NT2/D1 (cell line): ENCODE results near the gene MAS1.

Source experiments
- DNase-seq: peaks from one replicate; pipeline ENCODE4 v3.0.0-alpha.2; 2011; ENCODE audit warnings: low read depth, low spot score
- H3K27me3 ChIP-seq: 2 replicates; pipeline ENCODE4 v1.6.0; 2011; ENCODE audit warnings: mild to moderate bottlenecking; ENCODE audit not compliant: insufficient read length, insufficient read depth
- H3K36me3 ChIP-seq: 2 replicates; pipeline ENCODE4 v1.6.1; 2011; ENCODE audit warnings: mild to moderate bottlenecking, low read length, mixed read lengths; ENCODE audit not compliant: insufficient read depth, insufficient read length
- H3K4me1 ChIP-seq: 2 replicates; pipeline ENCODE4 v1.5.1; 2011; ENCODE audit not compliant: insufficient read depth, insufficient read length
- H3K4me3 ChIP-seq: 2 replicates; pipeline ENCODE4 v1.5.1; 2011; ENCODE audit warnings: low read depth; ENCODE audit not compliant: insufficient read length
- H3K9ac ChIP-seq: 2 replicates; pipeline ENCODE4 v1.6.0; 2011; ENCODE audit warnings: low read depth; ENCODE audit not compliant: insufficient read length
- H3K9me3 ChIP-seq: 2 replicates; pipeline ENCODE4 v1.5.1; 2011; ENCODE audit warnings: mild to moderate bottlenecking, low read length; ENCODE audit not compliant: insufficient read depth
- SUZ12 ChIP-seq: IDR thresholded peaks from 2 replicates; pipeline ENCODE4 v1.6.1; 2011; ENCODE audit not compliant: insufficient read length, insufficient read depth; ENCODE audit errors: extremely low read depth
- YY1 ChIP-seq: IDR thresholded peaks from 2 replicates; pipeline ENCODE4 v1.6.1; 2011; ENCODE audit not compliant: insufficient read length, insufficient read depth
- ZNF274 ChIP-seq: IDR thresholded peaks from 2 replicates; pipeline ENCODE4 v1.6.1; 2011; ENCODE audit warnings: mild to moderate bottlenecking, low read depth, low read length

MAS1 gene

DNA sequence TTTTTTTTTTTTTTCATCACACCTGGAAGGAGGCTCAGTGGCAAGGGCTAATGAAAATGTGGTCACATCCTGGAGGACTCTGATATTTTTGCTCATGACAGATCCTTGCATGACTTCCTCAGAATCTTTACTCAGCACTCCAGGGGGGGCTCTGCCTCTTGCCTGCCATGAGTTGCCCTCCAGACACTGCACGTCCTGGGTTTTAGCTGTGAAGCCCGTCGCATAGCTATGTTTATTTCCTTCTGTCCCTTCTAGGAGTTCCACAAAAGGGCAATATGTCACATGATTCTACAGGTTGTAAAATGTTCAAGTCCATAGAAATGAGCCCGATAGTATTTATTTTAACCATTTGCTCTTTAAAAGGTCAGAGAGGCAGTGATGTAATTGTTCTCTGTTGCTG lies 18.2 kb downstream of the MAS1 start:
- H3K4me1 ChIP-seq: no peaks in the 10 kb centered on the region
- H3K36me3 ChIP-seq: no peaks in the 10 kb centered on the region
- H3K27me3 ChIP-seq: no peaks in the 10 kb centered on the region
- H3K4me3 ChIP-seq: no peak overlapping the region
- TF ChIP-seq SUZ12: no peak
- TF ChIP-seq YY1: no peak
- no peak for TF ChIP-seq ZNF274
- DNase-seq: no peak
- H3K9me3 ChIP-seq: no peaks in the 10 kb centered on the region; the same call in 1 of the 2 replicates
- no peak overlapping the region for H3K9ac ChIP-seq

DNA sequence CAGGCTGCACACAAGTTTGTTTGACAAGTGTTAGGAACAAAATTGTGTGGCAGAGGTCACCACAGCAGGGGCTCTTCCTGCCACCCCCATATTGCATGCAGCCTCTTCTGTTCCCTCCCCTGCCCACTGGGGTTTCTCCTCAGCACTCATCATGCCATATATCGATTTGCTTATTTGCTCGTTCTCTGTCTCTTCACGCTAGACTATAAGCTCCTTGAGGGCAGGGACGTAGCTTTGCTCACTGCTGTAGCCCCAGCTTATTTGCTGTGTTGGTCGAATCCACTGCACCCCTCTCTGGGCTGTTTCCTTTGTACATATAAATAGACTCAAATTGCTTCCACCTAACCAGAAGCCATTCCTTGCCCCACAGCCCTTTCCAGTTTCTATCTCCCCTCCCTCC lies 19.6 kb downstream of the MAS1 start:
- H3K9ac ChIP-seq: no peak overlapping the region
- no peaks in the 10 kb centered on the region for H3K4me1 ChIP-seq
- no peak for DNase-seq
- H3K36me3 ChIP-seq: no peaks in the 10 kb centered on the region
- TF ChIP-seq SUZ12 (no peak), ZNF274 (no peak)
- H3K4me3 ChIP-seq: no peak overlapping the region
- no peaks in the 10 kb centered on the region for H3K27me3 ChIP-seq
- H3K9me3 ChIP-seq: no peaks in the 10 kb centered on the region; the same call in 1 of the 2 replicates

DNA sequence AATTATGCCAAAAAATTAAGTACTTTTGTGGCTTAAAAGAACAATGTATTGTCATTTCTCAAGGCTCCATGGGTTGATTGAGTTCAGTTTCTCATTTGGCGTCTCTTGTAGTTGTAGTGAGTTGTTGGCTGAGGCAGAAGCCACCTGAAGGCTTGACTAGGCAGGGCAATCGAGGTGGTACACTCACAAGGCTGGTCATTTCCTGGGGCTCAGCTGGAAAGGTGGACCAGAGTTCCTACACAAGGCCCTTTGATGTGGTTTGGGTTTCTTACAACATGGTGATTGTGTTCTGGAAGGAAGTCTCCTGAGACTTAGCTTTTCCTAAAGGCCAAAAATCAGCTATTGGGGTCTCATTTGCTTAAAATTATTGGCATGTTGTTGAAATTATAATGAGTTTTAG lies 22.6 kb downstream of the MAS1 start:
- no peaks in the 10 kb centered on the region for H3K36me3 ChIP-seq
- H3K9ac ChIP-seq: no peak overlapping the region
- TF ChIP-seq SUZ12 (no peak), YY1 (no peak), ZNF274 (no peak)
- DNase-seq: no peak
- H3K27me3 ChIP-seq: no peaks in the 10 kb centered on the region
- H3K4me1 ChIP-seq: no peaks in the 10 kb centered on the region
- no peaks in the 10 kb centered on the region; the same call in 1 of the 2 replicates for H3K9me3 ChIP-seq
- no peak overlapping the region for H3K4me3 ChIP-seq

DNA sequence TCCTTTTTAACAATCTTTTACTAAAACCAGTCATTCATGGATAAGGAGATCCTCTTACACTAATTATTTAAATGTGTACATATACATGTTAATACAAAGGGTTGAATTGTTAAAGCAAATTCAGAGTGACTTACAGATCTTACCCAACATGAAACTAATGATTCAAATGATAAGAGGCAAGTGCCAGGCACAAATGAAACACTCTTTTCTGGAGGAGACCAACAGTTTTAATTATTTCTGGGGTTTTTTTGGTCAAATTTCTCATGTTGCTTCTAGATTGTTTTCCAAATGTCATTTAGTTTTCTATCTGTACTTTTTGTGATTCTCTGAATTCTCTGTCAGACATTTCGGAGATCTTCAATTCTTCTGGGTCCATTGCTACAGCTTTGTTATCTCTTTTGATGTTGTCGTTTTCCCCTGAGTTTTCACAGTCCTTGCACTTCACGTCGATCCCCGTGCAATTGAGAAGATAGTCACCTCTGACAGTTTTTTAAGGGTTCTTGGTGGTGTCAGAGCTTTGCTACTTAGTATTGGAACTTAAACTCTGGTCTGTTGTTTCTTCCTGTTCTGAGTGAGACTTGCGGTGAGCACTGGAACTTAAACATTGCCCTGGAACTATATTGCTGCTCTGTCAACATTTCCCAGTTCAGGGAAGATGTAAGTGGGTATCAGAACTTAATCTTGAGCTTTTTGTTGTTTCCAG lies 23.2 kb downstream of the MAS1 start:
- Histone ChIP-seq H3K36me3 (no peaks in the 10 kb centered on the region), H3K27me3 (no peaks in the 10 kb centered on the region), H3K4me1 (no peaks in the 10 kb centered on the region), H3K9ac (no peak overlapping the region), H3K4me3 (no peak overlapping the region), H3K9me3 (no peaks in the 10 kb centered on the region; the same call in 1 of the 2 replicates)
- TF ChIP-seq SUZ12: no peak
- TF ChIP-seq YY1: no peak
- TF ChIP-seq ZNF274: no peak
- no peak for DNase-seq

DNA sequence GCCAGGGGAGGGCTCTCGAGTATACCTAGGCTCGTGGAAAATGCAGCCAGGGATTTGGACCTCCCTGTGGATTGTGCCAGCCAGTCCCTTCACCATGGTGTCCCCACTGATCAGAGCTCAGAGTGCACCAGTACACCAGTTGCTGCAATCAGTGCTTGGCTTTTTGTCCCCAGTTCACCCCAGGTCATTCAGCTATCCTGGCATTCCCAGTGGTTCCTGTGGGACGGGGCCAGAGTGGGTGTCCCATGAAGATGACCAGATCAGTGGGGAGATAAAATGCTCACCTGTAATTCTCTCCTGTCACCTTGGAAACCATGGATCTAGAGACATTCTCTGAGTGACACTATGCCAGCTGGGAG lies 23.8 kb downstream of the MAS1 start:
- Histone ChIP-seq H3K9ac (no peak overlapping the region), H3K27me3 (no peaks in the 10 kb centered on the region), H3K36me3 (no peaks in the 10 kb centered on the region), H3K9me3 (no peaks in the 10 kb centered on the region; the same call in 1 of the 2 replicates), H3K4me1 (no peaks in the 10 kb centered on the region), H3K4me3 (no peak overlapping the region)
- TF ChIP-seq ZNF274 (no peak), YY1 (no peak), SUZ12 (no peak)
- no peak for DNase-seq

DNA sequence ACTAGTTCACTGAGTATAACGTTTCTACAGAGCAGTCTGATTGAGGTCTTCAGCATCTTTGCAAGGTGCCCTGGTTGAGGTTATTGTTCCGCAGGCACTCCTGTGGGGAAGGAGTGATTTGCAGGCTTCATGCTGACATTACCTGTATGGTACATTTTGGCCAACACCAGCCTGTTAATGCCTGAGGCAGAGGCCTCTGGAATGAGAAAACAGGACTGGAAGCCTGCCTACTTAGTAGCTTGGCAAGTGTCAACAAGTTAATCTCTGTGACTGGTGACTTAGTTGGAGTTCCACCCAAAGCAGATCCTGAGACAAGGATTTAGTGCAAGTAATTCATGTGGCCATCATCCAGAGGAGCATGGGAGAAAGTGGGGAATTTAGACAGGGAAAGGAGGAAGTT lies 24.6 kb downstream of the MAS1 start:
- no peak for DNase-seq

DNA sequence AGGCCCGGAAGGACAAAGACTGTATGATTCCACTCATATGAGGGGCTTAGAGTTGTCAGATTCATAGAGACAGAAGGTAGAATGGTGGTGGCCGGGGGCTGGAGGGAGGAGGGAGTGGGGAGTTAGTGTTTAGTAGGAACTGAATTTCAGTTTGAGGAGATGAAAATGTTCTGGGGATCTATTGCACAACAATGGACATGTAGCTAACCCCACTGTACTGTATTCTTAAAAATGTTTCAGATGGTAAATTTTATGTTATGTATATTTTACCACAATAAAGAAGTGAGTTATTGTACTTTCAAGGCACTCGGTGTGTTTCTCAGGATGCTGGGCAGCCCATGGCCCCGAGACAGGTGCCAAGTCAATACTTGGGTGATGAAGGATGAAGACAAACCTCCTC lies 25.4 kb downstream of the MAS1 start:
- Histone ChIP-seq H3K9me3 (no peaks in the 10 kb centered on the region), H3K4me1 (no peaks in the 10 kb centered on the region), H3K9ac (no peak overlapping the region), H3K4me3 (no peak overlapping the region), H3K36me3 (no peaks in the 10 kb centered on the region), H3K27me3 (no peaks in the 10 kb centered on the region)
- DNase-seq: no peak
- TF ChIP-seq YY1 (no peak), SUZ12 (no peak), ZNF274 (no peak)

More for the DNA sequence above, 24.6 kb downstream of the MAS1 start:
- Histone ChIP-seq H3K4me3 (no peak overlapping the region), H3K9ac (no peak overlapping the region), H3K27me3 (no peaks in the 10 kb centered on the region), H3K9me3 (no peaks in the 10 kb centered on the region; the same call in 1 of the 2 replicates), H3K36me3 (no peaks in the 10 kb centered on the region), H3K4me1 (no peaks in the 10 kb centered on the region)
- TF ChIP-seq YY1 (no peak), SUZ12 (no peak), ZNF274 (no peak)
